Keratinocyte (primary cell): ENCODE data around the gene GCNT1. TPM values are rescaled to one million over a fixed set of nuclear protein-coding genes. Genes with fewer than 3 reads are reported as not detected.

Experiments
- DNase-seq: peaks from one replicate; pipeline ENCODE4 v3.0.0-alpha.2; 2011; ENCODE audit warnings: low read depth, missing footprints, low spot score
- FAIRE-seq: peaks from 2 replicates; lab custom pipeline; 2011; peaks lifted over from hg19 to GRCh38; lab: Jason Lieb, UNC
- H2AFZ ChIP-seq: 2 replicates; pipeline ENCODE4 v1.6.0; 2012; ENCODE audit warnings: low read length, control low read depth, inconsistent platforms; ENCODE audit not compliant: control insufficient read depth
- H3K27ac ChIP-seq: 2 replicates; pipeline ENCODE4 v1.5.1; 2011; ENCODE audit warnings: low read length; ENCODE audit not compliant: control insufficient read depth, insufficient read depth
- H3K27me3 ChIP-seq: 3 replicates; pipeline ENCODE4 v1.6.0; 2011; ENCODE audit warnings: low read length; ENCODE audit not compliant: control insufficient read depth, insufficient read depth; ENCODE audit errors: extremely low read depth
- H3K36me3 ChIP-seq, 2 experiments: 2 replicates in 1 of 2; 3 replicates in 1 of 2; pipeline ENCODE4 v1.5.1; 2011; ENCODE audit warnings: low read length in 2 of 2, mild to moderate bottlenecking in 1 of 2; ENCODE audit not compliant: control insufficient read depth in 2 of 2, insufficient read depth in 2 of 2; ENCODE audit errors: extremely low read depth in 1 of 2
- H3K4me1 ChIP-seq: 3 replicates; pipeline ENCODE4 v1.5.1; 2011; ENCODE audit warnings: low read length; ENCODE audit not compliant: control insufficient read depth, insufficient read depth; ENCODE audit errors: extremely low read depth
- H3K4me2 ChIP-seq: 3 replicates; pipeline ENCODE4 v1.6.0; 2011; ENCODE audit warnings: low read depth, low read length; ENCODE audit not compliant: control insufficient read depth, insufficient read depth; ENCODE audit errors: extremely low read depth
- H3K4me3 ChIP-seq, 3 experiments: fragments of 200-600 bp in 1 of 3; sonication (generic) in 1 of 3; 2 replicates in 2 of 3; 3 replicates in 1 of 3; pipeline ENCODE4 v1.5.1; 2011 to 2016; ENCODE audit warnings: low read length in 3 of 3, mild to moderate bottlenecking in 3 of 3, control low read depth in 2 of 3, inconsistent platforms in 1 of 3, low read depth in 1 of 3, mixed read lengths in 1 of 3, mixed run types in 1 of 3, moderate library complexity in 1 of 3; ENCODE audit not compliant: control insufficient read depth in 2 of 3, insufficient read depth in 2 of 3; ENCODE audit errors: extremely low read depth in 1 of 3
- H3K79me2 ChIP-seq: 2 replicates; pipeline ENCODE4 v1.6.0; 2012; ENCODE audit warnings: low read length; ENCODE audit not compliant: control insufficient read depth, insufficient read depth
- H3K9ac ChIP-seq: 3 replicates; pipeline ENCODE4 v1.6.0; 2011; ENCODE audit warnings: low read length; ENCODE audit not compliant: control insufficient read depth, insufficient read depth; ENCODE audit errors: extremely low read depth
- H3K9me1 ChIP-seq: 3 replicates; pipeline ENCODE4 v1.6.0; 2011; ENCODE audit warnings: low read length; ENCODE audit not compliant: control insufficient read depth, insufficient read depth; ENCODE audit errors: extremely low read depth
- H3K9me3 ChIP-seq: 2 replicates; pipeline ENCODE4 v1.5.1; 2012; ENCODE audit warnings: low read depth, low read length; ENCODE audit not compliant: control insufficient read depth
- H4K20me1 ChIP-seq: 3 replicates; pipeline ENCODE4 v1.6.0; 2011; ENCODE audit warnings: low read length; ENCODE audit not compliant: control insufficient read depth, insufficient read depth; ENCODE audit errors: extremely low read depth
- CTCF ChIP-seq, 3 experiments: IDR thresholded peaks in 1 of 3; conservative IDR thresholded peaks in 1 of 3; optimal IDR thresholded peaks in 1 of 3; 2 replicates in 2 of 3; 3 replicates in 1 of 3; pipeline versions ENCODE3 to v1.5.1; 2011; ENCODE audit warnings: low read length in 3 of 3, mild to moderate bottlenecking in 3 of 3, moderate library complexity in 2 of 3, control low read depth in 1 of 3, inconsistent platforms in 1 of 3; ENCODE audit not compliant: insufficient read depth in 2 of 3; ENCODE audit errors: extremely low read depth in 1 of 3
- EZH2 ChIP-seq: IDR thresholded peaks from one replicate; pipeline ENCODE4 v1.6.1; 2012; ENCODE audit warnings: inconsistent platforms, mild to moderate bottlenecking, low read length, moderate library complexity
- dilution Hi-C: fragments of 300-500 bp; cut with MboI; formaldehyde crosslinking; loops from one replicate; pipeline ENCODE4 v1.7.0; 2020; ENCODE audit warnings: low sequenced_read_pairs; ENCODE audit not compliant: extremely low pct_ligation_motif_present
- polyA plus RNA-seq, 5 experiments: library from polyadenylated mRNA; depleted of rRNA in 3 of 5; stranded (reverse) in 3 of 5; stranded (forward) in 1 of 5; unstranded in 1 of 5; fragments of >200 nt; gene quantifications; 1 replicate in 1 of 5; 2 replicates in 3 of 5; 3 replicates in 1 of 5; pipeline versions ENCODE4 v1.2.1 to v1.2.3, GENCODE V29; 2011 to 2012; ENCODE audit warnings: missing spikeins in 2 of 5, low read depth in 1 of 5, low replicate concordance in 1 of 5

Gene GCNT1
- polyA plus RNA-seq, 1 donor (not counting 4 experiments of a cell fraction or from before 2014, with no cell fraction given) = 7.5 TPM

DNA sequence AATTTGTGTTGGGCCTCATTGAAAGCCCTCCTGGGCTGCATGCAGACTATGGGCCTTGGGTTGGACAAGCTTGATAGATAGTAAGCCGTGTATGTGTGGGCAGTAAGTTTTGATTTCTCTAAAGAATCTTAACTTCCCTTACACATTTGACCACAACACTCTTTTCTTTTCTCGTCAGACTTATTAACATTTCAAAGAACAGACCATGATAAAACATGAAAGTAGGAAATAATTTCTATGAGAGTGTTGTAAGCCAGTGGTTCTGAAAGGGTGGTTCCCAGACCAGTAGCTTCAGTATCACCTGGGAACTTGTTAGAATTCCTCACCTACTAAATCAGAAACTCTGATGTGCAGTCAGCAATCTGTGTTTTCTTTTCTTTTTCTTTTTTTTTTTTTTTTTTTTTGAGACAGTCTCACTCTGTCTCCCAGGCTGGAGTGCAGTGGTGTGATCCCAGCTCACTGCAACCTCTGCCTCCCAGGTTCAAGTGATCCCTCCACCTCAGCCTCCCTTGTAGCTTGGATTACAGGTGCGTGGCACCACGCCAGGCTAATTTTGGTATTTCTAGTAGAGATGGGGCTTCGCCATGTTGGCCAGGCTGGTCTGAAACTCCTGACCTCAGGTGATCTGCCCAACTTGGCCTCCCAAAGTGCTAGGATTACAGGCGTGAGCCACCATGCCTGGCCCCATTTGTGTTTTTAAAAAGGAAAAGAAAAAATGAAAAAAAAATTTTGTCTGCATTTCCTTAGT is 20.0 kb upstream of the GCNT1 start:
- DNase-seq = no peak
- H3K36me3 ChIP-seq = no peaks in the 10 kb centered on the region
- no peak overlapping the region for H2AFZ ChIP-seq
- TF ChIP-seq EZH2 = no peak
- TF ChIP-seq CTCF (optimal IDR thresholded peaks at IDR 0.05 in 1 of 3, IDR thresholded peaks at IDR 0.05 in 1 of 3, conservative IDR thresholded peaks at IDR 0.05 in 1 of 3; ENCODE audit: extremely low read depth in 1 of 3, insufficient read depth in 2 of 3, low read length in 3 of 3) = no peak
- H4K20me1 ChIP-seq = no peaks in the 10 kb centered on the region
- no peak overlapping the region for H3K4me2 ChIP-seq
- H3K27ac ChIP-seq = no peak overlapping the region
- H3K9me1 ChIP-seq = no peaks in the 10 kb centered on the region
- H3K9ac ChIP-seq = no peak overlapping the region
- no peak for FAIRE-seq
- H3K9me3 ChIP-seq = peaks cover 2% of the 10 kb centered on the region
- dilution Hi-C loops = no loop called here
- no peak overlapping the region for H3K4me3 ChIP-seq
- H3K4me1 ChIP-seq = no peaks in the 10 kb centered on the region
- H3K79me2 ChIP-seq = no peaks in the 10 kb centered on the region
- H3K27me3 ChIP-seq = no peaks in the 10 kb centered on the region

DNA sequence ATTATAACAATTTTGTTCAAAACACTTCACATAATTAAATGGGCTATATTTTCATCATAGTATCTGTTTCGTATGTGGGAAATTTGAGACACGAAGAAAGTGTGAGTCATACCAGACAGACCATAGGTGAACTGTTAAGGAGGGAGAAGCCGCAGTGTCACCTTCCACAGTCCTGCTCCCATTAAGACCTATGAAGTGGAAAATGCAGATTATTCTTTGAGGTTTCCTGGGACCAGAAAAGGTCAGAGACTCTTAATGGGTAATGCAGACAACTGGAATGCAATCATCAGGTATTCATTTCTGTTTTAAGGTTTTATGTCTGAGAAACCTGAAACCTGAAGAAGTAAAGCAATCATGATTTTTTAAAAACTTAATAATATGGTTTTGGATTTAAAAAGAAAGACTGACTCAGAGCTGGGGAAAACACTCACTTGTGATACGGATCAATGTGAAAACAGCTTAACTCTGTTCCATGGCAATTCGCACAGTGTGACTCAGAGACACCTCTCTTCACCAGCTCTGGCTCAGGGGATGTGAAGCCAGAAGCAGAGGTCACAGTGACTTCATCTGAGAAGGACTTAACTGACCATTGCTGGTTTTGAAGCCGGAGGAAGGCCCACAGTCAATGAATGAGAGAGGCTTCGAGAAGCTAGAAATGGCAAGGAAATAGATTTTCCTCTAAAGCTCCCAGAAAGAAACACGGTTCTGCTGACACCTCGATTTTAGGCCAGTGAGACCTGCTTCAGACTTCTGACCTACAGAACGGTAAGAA is 17.2 kb upstream of the GCNT1 start:
- Histone ChIP-seq H4K20me1 (no peaks in the 10 kb centered on the region), H3K79me2 (no peaks in the 10 kb centered on the region), H3K36me3 (no peaks in the 10 kb centered on the region), H3K9ac (no peak overlapping the region), H2AFZ (no peak overlapping the region), H3K27me3 (no peaks in the 10 kb centered on the region), H3K27ac (no peak overlapping the region), H3K4me3 (no peak overlapping the region), H3K4me2 (no peak overlapping the region), H3K9me3 (peaks cover 2% of the 10 kb centered on the region), H3K9me1 (no peaks in the 10 kb centered on the region), H3K4me1 (no peaks in the 10 kb centered on the region)
- dilution Hi-C loops = no loop called here
- no peak for TF ChIP-seq CTCF (optimal IDR thresholded peaks at IDR 0.05 in 1 of 3, IDR thresholded peaks at IDR 0.05 in 1 of 3, conservative IDR thresholded peaks at IDR 0.05 in 1 of 3; ENCODE audit: extremely low read depth in 1 of 3, insufficient read depth in 2 of 3, low read length in 3 of 3)
- TF ChIP-seq EZH2 = no peak
- FAIRE-seq (no peak), DNase-seq (no peak)
